ENCODE results near the gene AQP1. TPM values are rescaled to one million over a fixed set of nuclear protein-coding genes. Genes with fewer than 3 reads are reported as not detected.

AQP1 gene
- total RNA-seq, 4 donors from 2014 or later = 439 to 589 (median 503) TPM

GRCh38 chr7:30933124-30933974 lies 21.7 kb downstream of the AQP1 start:
- no peak for ATAC-seq
- H3K4me3 ChIP-seq = no peak overlapping the region
- TF ChIP-seq POLR2A (IDR thresholded peaks at IDR 0.05) (no peak), EP300 (IDR thresholded peaks at IDR 0.05) (no peak), POLR2AphosphoS5 (IDR thresholded peaks at IDR 0.05) (no peak)
- TF ChIP-seq, protein P1, sequence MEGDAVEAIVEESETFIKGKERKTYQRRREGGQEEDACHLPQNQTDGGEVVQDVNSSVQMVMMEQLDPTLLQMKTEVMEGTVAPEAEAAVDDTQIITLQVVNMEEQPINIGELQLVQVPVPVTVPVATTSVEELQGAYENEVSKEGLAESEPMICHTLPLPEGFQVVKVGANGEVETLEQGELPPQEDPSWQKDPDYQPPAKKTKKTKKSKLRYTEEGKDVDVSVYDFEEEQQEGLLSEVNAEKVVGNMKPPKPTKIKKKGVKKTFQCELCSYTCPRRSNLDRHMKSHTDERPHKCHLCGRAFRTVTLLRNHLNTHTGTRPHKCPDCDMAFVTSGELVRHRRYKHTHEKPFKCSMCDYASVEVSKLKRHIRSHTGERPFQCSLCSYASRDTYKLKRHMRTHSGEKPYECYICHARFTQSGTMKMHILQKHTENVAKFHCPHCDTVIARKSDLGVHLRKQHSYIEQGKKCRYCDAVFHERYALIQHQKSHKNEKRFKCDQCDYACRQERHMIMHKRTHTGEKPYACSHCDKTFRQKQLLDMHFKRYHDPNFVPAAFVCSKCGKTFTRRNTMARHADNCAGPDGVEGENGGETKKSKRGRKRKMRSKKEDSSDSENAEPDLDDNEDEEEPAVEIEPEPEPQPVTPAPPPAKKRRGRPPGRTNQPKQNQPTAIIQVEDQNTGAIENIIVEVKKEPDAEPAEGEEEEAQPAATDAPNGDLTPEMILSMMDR (IDR thresholded peaks at IDR 0.05) = no peak
- 97% methylated on average over 5 of the region's 26 CpGs; no CpG with 5 or more reads in 1 of the 2 donors for WGBS, 2 donors (ENCODE audit: low coverage in 1 of 2)
- no peak overlapping the region for H3K27ac ChIP-seq
- peaks cover 0 to under 1% of the 10 kb centered on the region in 2 donors for H3K36me3 ChIP-seq
- H3K4me1 ChIP-seq = peaks cover 0 to 2% (median 0%) of the 10 kb centered on the region in 3 donors
- H3K9me3 ChIP-seq = no peaks in the 10 kb centered on the region
- H3K27me3 ChIP-seq = peaks cover under 1% of the 10 kb centered on the region

GRCh38 chr7:30934225-30934624 lies 22.6 kb downstream of the AQP1 start:
- Histone ChIP-seq H3K4me3 (no peak overlapping the region), H3K27ac (no peak overlapping the region), H3K9me3 (no peaks in the 10 kb centered on the region), H3K4me1 (peaks cover 0 to 8% (median 0%) of the 10 kb centered on the region in 3 donors), H3K36me3 (no peaks in the 10 kb centered on the region), H3K27me3 (peaks cover 3% of the 10 kb centered on the region)
- no peak for TF ChIP-seq EP300 (IDR thresholded peaks at IDR 0.05)
- TF ChIP-seq POLR2A (IDR thresholded peaks at IDR 0.05) = no peak
- TF ChIP-seq, protein P1 (IDR thresholded peaks at IDR 0.05) = no peak
- no peak for TF ChIP-seq POLR2AphosphoS5 (IDR thresholded peaks at IDR 0.05)
- WGBS, 2 donors (ENCODE audit: low coverage in 1 of 2) = 86% methylated on average over 2 of the region's 5 CpGs; no CpG with 5 or more reads in 1 of the 2 donors
- ATAC-seq = no peak

DNA sequence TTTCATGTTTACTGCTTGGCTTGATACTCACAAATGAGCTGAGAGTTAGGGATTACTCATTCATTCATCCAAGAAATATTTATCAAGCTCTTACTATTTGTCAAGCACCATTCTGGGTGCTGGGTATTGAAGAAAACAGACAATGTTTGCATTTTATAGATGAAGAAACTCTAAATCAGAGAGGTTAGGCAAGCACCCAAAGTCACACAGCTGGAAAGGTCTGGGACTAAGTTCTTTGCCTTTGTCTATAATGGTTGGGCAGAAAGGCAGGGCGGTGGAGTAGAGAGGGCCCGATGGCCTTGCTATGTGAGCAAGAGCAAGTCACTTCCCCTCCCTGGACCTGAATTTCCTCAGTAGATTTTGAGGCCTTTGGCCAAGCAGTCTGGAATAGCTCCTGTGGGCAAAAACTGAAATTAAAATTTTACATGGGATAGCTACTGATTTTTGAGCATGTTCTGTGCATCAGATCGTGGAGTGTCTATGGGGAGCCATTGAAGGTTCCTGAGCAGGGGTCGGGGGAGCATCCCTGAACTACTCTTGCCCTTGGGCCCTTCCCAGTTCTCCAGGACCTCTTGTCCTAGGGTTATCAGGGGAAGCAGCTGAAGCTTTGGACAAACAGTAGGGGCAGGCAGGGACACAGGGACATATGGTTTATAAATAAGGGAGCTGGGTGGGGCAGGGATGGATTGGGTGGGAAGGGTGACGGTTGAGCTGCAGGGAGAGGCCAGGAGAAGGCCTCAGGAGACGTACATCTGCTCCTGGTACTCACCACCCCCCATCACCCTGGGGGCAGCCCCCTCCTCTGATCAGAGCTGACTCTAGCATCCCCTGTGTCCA lies 23.3 kb downstream of the AQP1 start:
- ATAC-seq = no peak
- TF ChIP-seq POLR2A (IDR thresholded peaks at IDR 0.05) (no peak), POLR2AphosphoS5 (IDR thresholded peaks at IDR 0.05) (no peak), EP300 (IDR thresholded peaks at IDR 0.05) (no peak)
- TF ChIP-seq, protein P1 (IDR thresholded peaks at IDR 0.05) = no peak

GRCh38 chr7:30935569-30935877 lies 23.9 kb downstream of the AQP1 start:
- TF ChIP-seq, protein P1 (IDR thresholded peaks at IDR 0.05) = no peak
- H3K4me1 ChIP-seq = peaks cover 0 to 8% (median 0%) of the 10 kb centered on the region in 3 donors
- H3K27ac ChIP-seq = no peak overlapping the region
- WGBS, 2 donors (ENCODE audit: low coverage in 1 of 2) = 100% methylated on average over 3 of the region's 3 CpGs; no CpG with 5 or more reads in 1 of the 2 donors
- ATAC-seq = no peak
- H3K36me3 ChIP-seq = no peaks in the 10 kb centered on the region
- peaks cover 3% of the 10 kb centered on the region for H3K27me3 ChIP-seq
- no peak overlapping the region for H3K4me3 ChIP-seq
- H3K9me3 ChIP-seq = no peaks in the 10 kb centered on the region

More for the DNA sequence above, 23.3 kb downstream of the AQP1 start:
- Histone ChIP-seq H3K27me3 (peaks cover 3% of the 10 kb centered on the region), H3K36me3 (no peaks in the 10 kb centered on the region), H3K4me1 (peaks cover 0 to 8% (median 0%) of the 10 kb centered on the region in 3 donors), H3K9me3 (no peaks in the 10 kb centered on the region), H3K27ac (no peak overlapping the region), H3K4me3 (no peak overlapping the region)
- 83 to 92% methylated on average over 2 of the region's 6 CpGs for WGBS, 2 donors (ENCODE audit: low coverage in 1 of 2)

Measured in gastroesophageal sphincter (tissue), 4 donors.